PC-3 (cell line): ENCODE measurements around the gene RPS6KC1.

Experiments
- EZH2phosphoT487 ChIP-seq: fragments of 300-600 bp; sonication (generic); IDR thresholded peaks from 2 replicates; pipeline ENCODE4 v1.6.1; 2018; ENCODE audit warnings: mild to moderate bottlenecking, antibody characterized with exemption, low read length, borderline replicate concordance
- TF ChIP-seq, protein P1 (sequence below): fragments of 300-600 bp; sonication (generic); conservative IDR thresholded peaks from 2 replicates; pipeline ENCODE4 v1.5.1; 2017; ENCODE audit warnings: antibody characterized with exemption, low read depth, mild to moderate bottlenecking, low read length

DNA sequence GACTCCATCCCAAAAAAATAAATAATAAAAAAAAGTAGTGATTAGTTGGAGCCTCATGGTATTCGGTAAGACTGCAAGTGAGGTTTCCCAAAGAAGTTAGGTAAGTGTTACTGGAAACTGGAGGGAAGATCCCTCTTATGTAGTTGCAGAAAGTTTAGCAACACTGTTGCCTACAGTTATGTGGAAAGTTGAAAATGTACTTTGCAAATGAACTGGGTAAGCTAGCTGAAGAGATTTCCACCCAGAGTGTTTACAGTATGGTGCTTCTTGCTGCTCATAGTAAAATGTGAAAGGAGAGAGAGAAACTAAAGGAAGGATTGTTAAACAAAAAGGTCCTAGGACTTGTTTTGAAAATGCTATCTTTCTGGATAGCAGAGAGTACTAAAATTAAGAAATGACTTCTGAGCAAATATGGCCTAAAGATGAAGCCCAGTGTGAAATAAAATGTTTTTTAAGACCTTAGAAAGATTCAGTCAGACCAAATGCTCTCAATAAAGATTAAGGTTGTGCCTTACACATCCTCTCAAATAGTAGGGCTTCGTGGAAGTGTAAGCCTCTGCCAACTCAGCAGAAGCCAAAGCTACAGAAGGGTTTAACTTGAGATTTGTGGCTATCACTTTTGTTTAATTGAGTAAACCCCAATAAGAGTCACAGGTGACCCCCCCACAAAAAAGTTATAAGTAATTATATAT is 31.5 kb downstream of the RPS6KC1 start:
- TF ChIP-seq, protein P1, sequence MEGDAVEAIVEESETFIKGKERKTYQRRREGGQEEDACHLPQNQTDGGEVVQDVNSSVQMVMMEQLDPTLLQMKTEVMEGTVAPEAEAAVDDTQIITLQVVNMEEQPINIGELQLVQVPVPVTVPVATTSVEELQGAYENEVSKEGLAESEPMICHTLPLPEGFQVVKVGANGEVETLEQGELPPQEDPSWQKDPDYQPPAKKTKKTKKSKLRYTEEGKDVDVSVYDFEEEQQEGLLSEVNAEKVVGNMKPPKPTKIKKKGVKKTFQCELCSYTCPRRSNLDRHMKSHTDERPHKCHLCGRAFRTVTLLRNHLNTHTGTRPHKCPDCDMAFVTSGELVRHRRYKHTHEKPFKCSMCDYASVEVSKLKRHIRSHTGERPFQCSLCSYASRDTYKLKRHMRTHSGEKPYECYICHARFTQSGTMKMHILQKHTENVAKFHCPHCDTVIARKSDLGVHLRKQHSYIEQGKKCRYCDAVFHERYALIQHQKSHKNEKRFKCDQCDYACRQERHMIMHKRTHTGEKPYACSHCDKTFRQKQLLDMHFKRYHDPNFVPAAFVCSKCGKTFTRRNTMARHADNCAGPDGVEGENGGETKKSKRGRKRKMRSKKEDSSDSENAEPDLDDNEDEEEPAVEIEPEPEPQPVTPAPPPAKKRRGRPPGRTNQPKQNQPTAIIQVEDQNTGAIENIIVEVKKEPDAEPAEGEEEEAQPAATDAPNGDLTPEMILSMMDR: no peak
- TF ChIP-seq EZH2phosphoT487: no peak
